Stimulated activated effector memory CD8-positive, alpha-beta T cell treated with anti-CD3 and anti-CD28 coated beads, Interleukin-12 subunit alpha, Interleukin-12 subunit beta, amount 100 ng/mL, for 72 hours (primary cell): ENCODE results near the gene C3AR1.
A peak's percentile ranks its signal among the peaks of the same experiment; 100 is the strongest.
"Not testable (repeated sequence)": the region's sequence is repeated elsewhere in the genome, so short reads cannot be mapped to it uniquely, and the experiment has no call there.

Source experiments
- ATAC-seq: fragments of 150-1000 bp; cut with Tn5 transposase; 2 replicates; pipeline ENCODE4 v1.10.0; 2021
- DNase-seq, 2 donors: peaks; one replicate each; pipeline ENCODE4 v3.0.0; 2021 to 2022; ENCODE audit warnings: low spot score in 2 of 2
- H3K27ac Mint-ChIP-seq: one replicate; pipeline ENCODE4 v1.8.0; 2022; ENCODE audit warnings: mild to moderate bottlenecking, mixed read lengths
- H3K36me3 Mint-ChIP-seq: one replicate; pipeline ENCODE4 v1.8.0; 2022; ENCODE audit warnings: mild to moderate bottlenecking, mixed read lengths
- H3K4me1 Mint-ChIP-seq: one replicate; pipeline ENCODE4 v1.8.0; 2022; ENCODE audit warnings: mixed read lengths
- H3K4me3 Mint-ChIP-seq: one replicate; pipeline ENCODE4 v1.8.0; 2022; ENCODE audit warnings: mild to moderate bottlenecking, mixed read lengths
- H3K9me3 Mint-ChIP-seq: one replicate; pipeline ENCODE4 v1.8.0; 2022; ENCODE audit warnings: mixed read lengths

The C3AR1 gene

GRCh38 chr12:8026291-8026900 is 39.8 kb downstream of the C3AR1 start:
- H3K4me1 Mint-ChIP-seq = peaks cover 6% of the 10 kb centered on the region
- no peaks in the 10 kb centered on the region for H3K9me3 Mint-ChIP-seq
- peaks cover 19% of the 10 kb centered on the region for H3K36me3 Mint-ChIP-seq
- ATAC-seq = peak; percentile 98
- H3K27ac Mint-ChIP-seq = peak overlapping the region; percentile 99
- peak overlapping the region; percentile 96 for H3K4me3 Mint-ChIP-seq
- DNase-seq = peak; percentile 79 to 96

- ATAC-seq (peak; percentile 76), DNase-seq (peak; percentile 13 to 72)
- no peaks in the 10 kb centered on the region for H3K9me3 Mint-ChIP-seq
- H3K27ac Mint-ChIP-seq = no peak overlapping the region
- no peaks in the 10 kb centered on the region for H3K4me1 Mint-ChIP-seq
- no peaks in the 10 kb centered on the region for H3K36me3 Mint-ChIP-seq
- H3K4me3 Mint-ChIP-seq = peak overlapping the region; percentile 57
These were observed 47.2 kb downstream of the C3AR1 start for GRCh38 chr12:8018666-8019581.

- not testable (repeated sequence) for ATAC-seq, DNase-seq, H3K9me3 Mint-ChIP-seq, H3K4me1 Mint-ChIP-seq, H3K27ac Mint-ChIP-seq, H3K36me3 Mint-ChIP-seq
- peak overlapping the region; percentile 57 for H3K4me3 Mint-ChIP-seq
These were observed 47.9 kb downstream of the C3AR1 start for GRCh38 chr12:8018213-8018612.

GRCh38 chr12:8014836-8015235 is 51.3 kb downstream of the C3AR1 start:
- H3K4me3 Mint-ChIP-seq = no peak overlapping the region

GRCh38 chr12:8012651-8013309 is 53.4 kb downstream of the C3AR1 start:
- H3K9me3 Mint-ChIP-seq = no peaks in the 10 kb centered on the region
- no peak for ATAC-seq
- DNase-seq = no peak

More at GRCh38 chr12:8014836-8015235, 51.3 kb downstream of the C3AR1 start:
- H3K9me3 Mint-ChIP-seq = no peaks in the 10 kb centered on the region
- DNase-seq = no peak
- no peaks in the 10 kb centered on the region for H3K4me1 Mint-ChIP-seq
- H3K27ac Mint-ChIP-seq = no peak overlapping the region
- no peaks in the 10 kb centered on the region for H3K36me3 Mint-ChIP-seq
- ATAC-seq = no peak

GRCh38 chr12:8011331-8011730 is 54.8 kb downstream of the C3AR1 start:
- no peak overlapping the region for H3K4me3 Mint-ChIP-seq
- no peaks in the 10 kb centered on the region for H3K36me3 Mint-ChIP-seq
- DNase-seq = no peak
- H3K4me1 Mint-ChIP-seq = no peaks in the 10 kb centered on the region
- no peak overlapping the region for H3K27ac Mint-ChIP-seq
- ATAC-seq = no peak
- H3K9me3 Mint-ChIP-seq = no peaks in the 10 kb centered on the region

More at GRCh38 chr12:8012651-8013309, 53.4 kb downstream of the C3AR1 start:
- no peaks in the 10 kb centered on the region for H3K36me3 Mint-ChIP-seq
- no peaks in the 10 kb centered on the region for H3K4me1 Mint-ChIP-seq
- no peak overlapping the region for H3K27ac Mint-ChIP-seq
- no peak overlapping the region for H3K4me3 Mint-ChIP-seq
